Memory B cell (primary cell): ENCODE data around the gene GTF2F1.

Experiments used
- ATAC-seq: fragments of 150-1000 bp; cut with Tn5 transposase; 2 replicates; pipeline ENCODE4 v1.10.0; 2021; ENCODE audit warnings: low read depth, mild to moderate bottlenecking, moderate library complexity
- DNase-seq, 2 donors: peaks; one replicate each; pipeline ENCODE4 v3.0.0; 2022; ENCODE audit warnings: low spot score in 2 of 2
- H3K27ac Mint-ChIP-seq: one replicate; pipeline ENCODE4 v1.8.0; 2022; ENCODE audit warnings: mild to moderate bottlenecking, moderate library complexity, mixed read lengths
- H3K27me3 Mint-ChIP-seq: one replicate; pipeline ENCODE4 v1.8.0; 2022; ENCODE audit warnings: mixed read lengths
- H3K36me3 Mint-ChIP-seq: one replicate; pipeline ENCODE4 v1.8.0; 2022; ENCODE audit warnings: mild to moderate bottlenecking, mixed read lengths
- H3K4me1 Mint-ChIP-seq: one replicate; pipeline ENCODE4 v1.8.0; 2022; ENCODE audit warnings: mixed read lengths
- H3K4me3 Mint-ChIP-seq: one replicate; pipeline ENCODE4 v1.8.0; 2022; ENCODE audit warnings: mild to moderate bottlenecking, moderate library complexity, mixed read lengths
- H3K9me3 Mint-ChIP-seq: one replicate; pipeline ENCODE4 v1.8.0; 2022; ENCODE audit warnings: mixed read lengths

Gene GTF2F1

GRCh38 chr19:6424195-6424938 is 31.4 kb upstream of the GTF2F1 start, which contains the start of gene KHSRP:
Gene KHSRP (minus strand): TSS chr19:6424811. CDS start chr19:6424701, 110 bp downstream.
- Mint-ChIP-seq H3K4me3 (peak within 1 kb of the TSS; percentile 86), H3K9me3 (no peaks in the 10 kb centered on the region), H3K27ac (peak within 1 kb of the TSS; percentile 89), H3K27me3 (no peaks in the 10 kb centered on the region), H3K36me3 (no peaks in the 10 kb centered on the region), H3K4me1 (peaks cover 23% of the 10 kb centered on the region)
- ATAC-seq: no peak
- peak in 1 of 2 donors; percentile 27 for DNase-seq

GRCh38 chr19:6423499-6424194 is 30.7 kb upstream of the GTF2F1 start:
- no peak overlapping the region for H3K27ac Mint-ChIP-seq
- H3K4me3 Mint-ChIP-seq: peak overlapping the region; percentile 86
- peaks cover 6% of the 10 kb centered on the region for H3K36me3 Mint-ChIP-seq
- peaks cover 22% of the 10 kb centered on the region for H3K4me1 Mint-ChIP-seq
- no peaks in the 10 kb centered on the region for H3K27me3 Mint-ChIP-seq
- DNase-seq (no peak), ATAC-seq (no peak)
- no peaks in the 10 kb centered on the region for H3K9me3 Mint-ChIP-seq

- ATAC-seq: no peak
- Mint-ChIP-seq H3K4me1 (peaks cover 22% of the 10 kb centered on the region), H3K9me3 (no peaks in the 10 kb centered on the region), H3K36me3 (peaks cover 8% of the 10 kb centered on the region), H3K4me3 (no peak overlapping the region), H3K27ac (no peak overlapping the region), H3K27me3 (no peaks in the 10 kb centered on the region)
- no peak for DNase-seq
Observed at GRCh38 chr19:6421075-6422014, 28.4 kb upstream of the GTF2F1 start.

- peaks cover 16% of the 10 kb centered on the region for H3K4me1 Mint-ChIP-seq
- H3K9me3 Mint-ChIP-seq: no peaks in the 10 kb centered on the region
- H3K27me3 Mint-ChIP-seq: no peaks in the 10 kb centered on the region
- peaks cover 19% of the 10 kb centered on the region for H3K36me3 Mint-ChIP-seq
- H3K4me3 Mint-ChIP-seq: no peak overlapping the region
- no peak for ATAC-seq
- DNase-seq: no peak
- no peak overlapping the region for H3K27ac Mint-ChIP-seq
Observed at GRCh38 chr19:6418562-6418932, 25.6 kb upstream of the GTF2F1 start.

- Mint-ChIP-seq H3K27me3 (no peaks in the 10 kb centered on the region), H3K27ac (no peak overlapping the region), H3K4me1 (peaks cover 11% of the 10 kb centered on the region), H3K9me3 (no peaks in the 10 kb centered on the region), H3K36me3 (peaks cover 19% of the 10 kb centered on the region), H3K4me3 (no peak overlapping the region)
- no peak for DNase-seq
- no peak for ATAC-seq
Observed at GRCh38 chr19:6417713-6418561, 25.0 kb upstream of the GTF2F1 start.

GRCh38 chr19:6416658-6417405 is 23.9 kb upstream of the GTF2F1 start:
- no peak for DNase-seq
- ATAC-seq: no peak
- H3K36me3 Mint-ChIP-seq: peaks cover 19% of the 10 kb centered on the region
- H3K27ac Mint-ChIP-seq: no peak overlapping the region
- H3K4me1 Mint-ChIP-seq: peaks cover 4% of the 10 kb centered on the region
- H3K27me3 Mint-ChIP-seq: no peaks in the 10 kb centered on the region
- no peaks in the 10 kb centered on the region for H3K9me3 Mint-ChIP-seq
- H3K4me3 Mint-ChIP-seq: no peak overlapping the region

- H3K4me1 Mint-ChIP-seq: no peaks in the 10 kb centered on the region
- DNase-seq: no peak
- no peak overlapping the region for H3K4me3 Mint-ChIP-seq
- no peak for ATAC-seq
- no peaks in the 10 kb centered on the region for H3K9me3 Mint-ChIP-seq
- no peak overlapping the region for H3K27ac Mint-ChIP-seq
- peaks cover 19% of the 10 kb centered on the region for H3K36me3 Mint-ChIP-seq
- H3K27me3 Mint-ChIP-seq: no peaks in the 10 kb centered on the region
Observed at GRCh38 chr19:6415591-6416190, 22.7 kb upstream of the GTF2F1 start.

- no peak overlapping the region for H3K4me3 Mint-ChIP-seq
- no peak overlapping the region for H3K27ac Mint-ChIP-seq
- ATAC-seq: no peak
- H3K9me3 Mint-ChIP-seq: no peaks in the 10 kb centered on the region
- no peaks in the 10 kb centered on the region for H3K27me3 Mint-ChIP-seq
- peaks cover 19% of the 10 kb centered on the region for H3K36me3 Mint-ChIP-seq
- no peaks in the 10 kb centered on the region for H3K4me1 Mint-ChIP-seq
- DNase-seq: no peak
Observed at GRCh38 chr19:6414793-6415590, 22.0 kb upstream of the GTF2F1 start.

GRCh38 chr19:6413721-6414643 is 21.0 kb upstream of the GTF2F1 start:
- no peaks in the 10 kb centered on the region for H3K9me3 Mint-ChIP-seq
- no peak overlapping the region for H3K4me3 Mint-ChIP-seq
- no peak for DNase-seq
- H3K27ac Mint-ChIP-seq: no peak overlapping the region
- no peak for ATAC-seq
- peaks cover 16% of the 10 kb centered on the region for H3K36me3 Mint-ChIP-seq
- no peaks in the 10 kb centered on the region for H3K27me3 Mint-ChIP-seq
- no peaks in the 10 kb centered on the region for H3K4me1 Mint-ChIP-seq

- Mint-ChIP-seq H3K9me3 (no peaks in the 10 kb centered on the region), H3K27me3 (no peaks in the 10 kb centered on the region), H3K27ac (no peak overlapping the region), H3K36me3 (peaks cover 13% of the 10 kb centered on the region), H3K4me3 (no peak overlapping the region), H3K4me1 (no peaks in the 10 kb centered on the region)
- DNase-seq: no peak
- ATAC-seq: no peak
Observed at GRCh38 chr19:6413291-6413690, 20.3 kb upstream of the GTF2F1 start.

- Mint-ChIP-seq H3K36me3 (peaks cover 13% of the 10 kb centered on the region), H3K9me3 (no peaks in the 10 kb centered on the region), H3K27me3 (no peaks in the 10 kb centered on the region), H3K4me1 (no peaks in the 10 kb centered on the region), H3K27ac (no peak overlapping the region), H3K4me3 (no peak overlapping the region)
- ATAC-seq: peak; percentile 66
- DNase-seq: peak in 1 of 2 donors; percentile 18
Observed at GRCh38 chr19:6412447-6413091, 19.6 kb upstream of the GTF2F1 start.
